Measurements from ENCODE around the gene LRRC25.
A peak's percentile ranks its signal among the peaks of the same experiment; 100 is the strongest.

DNA sequence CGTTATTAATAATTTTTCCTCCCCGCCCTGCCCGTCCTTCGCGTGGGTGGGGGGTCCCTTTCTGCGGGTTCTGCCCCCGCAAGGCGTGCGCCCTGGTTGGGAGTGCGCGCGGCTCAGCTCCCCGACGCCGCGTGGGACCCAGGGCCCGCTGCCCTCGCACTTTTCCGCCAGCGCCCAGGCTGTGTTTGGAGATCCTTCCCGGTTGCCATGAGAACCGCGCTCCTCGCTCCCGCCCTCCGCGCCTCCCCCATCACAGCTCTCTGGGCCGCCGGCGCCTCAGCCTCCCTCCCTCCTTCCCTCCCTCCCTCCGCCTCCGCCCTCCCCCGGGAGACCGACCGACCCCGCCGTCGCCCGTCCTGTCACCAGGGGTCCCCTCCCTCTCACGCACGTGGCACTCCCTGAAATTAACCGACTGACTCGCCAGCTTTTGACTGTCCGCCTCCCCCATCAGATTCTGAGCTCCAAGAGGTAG is 19.4 kb upstream of the LRRC25 start:
- TF ChIP-seq, protein P1, sequence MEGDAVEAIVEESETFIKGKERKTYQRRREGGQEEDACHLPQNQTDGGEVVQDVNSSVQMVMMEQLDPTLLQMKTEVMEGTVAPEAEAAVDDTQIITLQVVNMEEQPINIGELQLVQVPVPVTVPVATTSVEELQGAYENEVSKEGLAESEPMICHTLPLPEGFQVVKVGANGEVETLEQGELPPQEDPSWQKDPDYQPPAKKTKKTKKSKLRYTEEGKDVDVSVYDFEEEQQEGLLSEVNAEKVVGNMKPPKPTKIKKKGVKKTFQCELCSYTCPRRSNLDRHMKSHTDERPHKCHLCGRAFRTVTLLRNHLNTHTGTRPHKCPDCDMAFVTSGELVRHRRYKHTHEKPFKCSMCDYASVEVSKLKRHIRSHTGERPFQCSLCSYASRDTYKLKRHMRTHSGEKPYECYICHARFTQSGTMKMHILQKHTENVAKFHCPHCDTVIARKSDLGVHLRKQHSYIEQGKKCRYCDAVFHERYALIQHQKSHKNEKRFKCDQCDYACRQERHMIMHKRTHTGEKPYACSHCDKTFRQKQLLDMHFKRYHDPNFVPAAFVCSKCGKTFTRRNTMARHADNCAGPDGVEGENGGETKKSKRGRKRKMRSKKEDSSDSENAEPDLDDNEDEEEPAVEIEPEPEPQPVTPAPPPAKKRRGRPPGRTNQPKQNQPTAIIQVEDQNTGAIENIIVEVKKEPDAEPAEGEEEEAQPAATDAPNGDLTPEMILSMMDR (IDR thresholded peaks at IDR 0.05) = no peak
- TF ChIP-seq POLR2AphosphoS5 (IDR thresholded peaks at IDR 0.05) (peak; percentile 24 to 29), EP300 (IDR thresholded peaks at IDR 0.05) (no peak)

Data from upper lobe of left lung (tissue), 4 donors.